Right lobe of liver (tissue), 6 donors: ENCODE measurements around the gene CDH23. TPM values are rescaled to one million over a fixed set of nuclear protein-coding genes. Genes with fewer than 3 reads are reported as not detected.

Experiments used
- ATAC-seq, 4 donors: fragments of 200-7000 bp; cut with Tn5 transposase; one replicate each; pipeline ENCODE4 v1.9.1; 2020; ENCODE audit warnings: mild to moderate bottlenecking in 4 of 4, moderate library complexity in 4 of 4
- DNase-seq, 3 donors: peaks; one replicate each; pipeline ENCODE4 v3.0.0-alpha.2; 2020
- H3K27ac ChIP-seq, 3 donors: fragments of 200-600 bp; one replicate each; pipeline ENCODE4 v1.8.0; 2022
- H3K27me3 ChIP-seq, 2 donors: fragments of 200-600 bp; one replicate each; pipeline ENCODE4 v1.8.0; 2022
- H3K36me3 ChIP-seq, 4 donors: fragments of 200-600 bp; sonication (generic) in 1 of 4; one replicate each; pipeline versions ENCODE4 v1.5.1 to v1.8.0; 2017 to 2022; ENCODE audit warnings: control low read depth in 1 of 4
- H3K4me1 ChIP-seq, 4 donors: fragments of 200-600 bp; sonication (generic) in 1 of 4; one replicate each; pipeline versions ENCODE4 v1.5.1 to v1.8.0; 2017 to 2022; ENCODE audit warnings: control low read depth in 1 of 4
- H3K4me3 ChIP-seq, 3 donors: fragments of 200-600 bp; one replicate each; pipeline ENCODE4 v1.8.0; 2022
- H3K9me3 ChIP-seq, 4 donors: fragments of 200-600 bp; sonication (generic) in 1 of 4; one replicate each; pipeline versions ENCODE4 v1.5.1 to v1.8.0; 2017 to 2022; ENCODE audit warnings: control low read depth in 1 of 4
- CTCF ChIP-seq, 4 donors: fragments of 200-600 bp in 3 of 4; fragments of 450-650 bp in 1 of 4; IDR thresholded peaks; one replicate each; pipeline versions ENCODE4 v1.5.1 to v1.8.0; 2016 to 2022; ENCODE audit warnings: antibody characterized with exemption in 4 of 4, mild to moderate bottlenecking in 2 of 4
- POLR2A ChIP-seq: fragments of 450-650 bp; IDR thresholded peaks from one replicate; pipeline ENCODE4 v1.6.1; 2017; ENCODE audit warnings: antibody characterized with exemption, mild to moderate bottlenecking
- WGBS: methylation state at CpG from one replicate; pipeline ENCODE4 v1.1.6; 2018; ENCODE audit warnings: low coverage, low lambda C conversion rate; ENCODE audit not compliant: insufficient coverage; ENCODE audit errors: missing lambda C conversion rate; 5-methylcytosine and 5-hydroxymethylcytosine counted together
- intact Hi-C, 2 donors: fragments of 100-400 bp; cut with DNase I; formaldehyde crosslinking; loops; one replicate each; pipeline versions ENCODE4 v1.11.2 to v1.14.1; 2022
- total RNA-seq, 6 experiments: library from RNA; depleted of rRNA in 2 of 6; stranded (reverse); fragments of >200 nt in 2 of 6; fragmentation: NEBNext Ultra II Directional in 3 of 6; extraction: Animal tissue kit (Norgen Biotek cat#: 25700) in 3 of 6; gene quantifications; one replicate each; pipeline versions ENCODE4 v1.1.0 to v1.2.4, GENCODE V29; 2016 to 2023
- donor health status: DM: no; HTN: yes; CAD: no.
- donor health status: DM: no; HTN: no; CAD: no.
- donor health status: DM: no; HTN: no; CAD: no.
- donor health status: DM: no; HTN: yes; CAD: no.
- donor health status: DM: no; HTN: yes; CAD: no.

Gene CDH23
- total RNA-seq, 6 experiments from 2014 or later = 3.3 to 19.7 (median 6.3) TPM

DNA sequence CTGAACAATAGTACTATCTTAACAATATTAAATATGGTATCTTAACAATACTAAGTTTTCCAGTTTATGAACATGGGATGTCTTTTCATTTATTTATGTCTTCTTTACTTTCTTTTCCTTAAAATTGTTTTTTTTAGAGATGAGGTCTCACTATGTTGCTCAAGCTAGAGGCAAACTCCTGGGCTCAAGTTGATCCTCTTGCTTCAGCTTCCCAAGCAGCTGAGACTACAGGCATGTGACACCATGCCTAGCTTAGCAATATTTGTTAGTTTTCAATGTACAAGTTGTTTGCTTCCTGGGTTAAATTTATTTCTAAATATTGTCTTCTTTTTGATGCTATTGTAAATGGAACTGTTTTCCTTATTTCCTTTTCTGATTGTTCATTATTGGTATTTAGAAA is 16.9 kb downstream of the CDH23 start:
- ATAC-seq (no peak), DNase-seq (no peak)
- Histone ChIP-seq H3K4me3 (no peak overlapping the region), H3K27me3 (no peaks in the 10 kb centered on the region), H3K9me3 (peaks cover 0 to 6% (median 3%) of the 10 kb centered on the region in 4 donors), H3K27ac (no peak overlapping the region), H3K36me3 (no peaks in the 10 kb centered on the region), H3K4me1 (no peaks in the 10 kb centered on the region)
- TF ChIP-seq POLR2A (no peak), CTCF (IDR thresholded peaks at IDR 0.05) (no peak)
- intact Hi-C loops = no loop called here

DNA sequence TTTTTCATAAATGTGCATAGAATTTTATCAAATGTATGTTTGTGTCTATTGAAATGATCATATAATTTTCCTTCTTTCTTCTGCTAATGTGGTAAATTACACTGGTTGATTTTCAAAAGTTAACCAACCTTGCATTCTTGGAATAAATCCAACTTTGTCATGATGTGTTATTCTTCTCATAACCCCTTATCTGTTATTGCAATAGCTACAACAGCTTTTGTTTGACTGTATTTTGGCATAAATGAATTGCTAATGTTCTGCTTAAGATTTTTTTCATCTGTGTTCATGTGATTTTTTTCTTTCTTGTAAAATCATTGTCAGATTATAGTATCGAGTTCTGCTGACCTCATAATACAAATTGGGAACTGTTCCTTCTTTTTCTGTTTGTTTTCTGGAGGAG is 17.6 kb downstream of the CDH23 start:
- DNase-seq = no peak
- TF ChIP-seq CTCF (IDR thresholded peaks at IDR 0.05) (no peak), POLR2A (no peak)
- intact Hi-C loops = no loop called here
- no peaks in the 10 kb centered on the region for H3K4me1 ChIP-seq
- H3K27ac ChIP-seq = no peak overlapping the region
- peaks cover 0 to 6% (median 3%) of the 10 kb centered on the region in 4 donors for H3K9me3 ChIP-seq
- H3K27me3 ChIP-seq = no peaks in the 10 kb centered on the region
- H3K4me3 ChIP-seq = no peak overlapping the region
- WGBS = 53% methylated on average over 1 of the region's 1 CpG
- H3K36me3 ChIP-seq = no peaks in the 10 kb centered on the region
- ATAC-seq = no peak

DNA sequence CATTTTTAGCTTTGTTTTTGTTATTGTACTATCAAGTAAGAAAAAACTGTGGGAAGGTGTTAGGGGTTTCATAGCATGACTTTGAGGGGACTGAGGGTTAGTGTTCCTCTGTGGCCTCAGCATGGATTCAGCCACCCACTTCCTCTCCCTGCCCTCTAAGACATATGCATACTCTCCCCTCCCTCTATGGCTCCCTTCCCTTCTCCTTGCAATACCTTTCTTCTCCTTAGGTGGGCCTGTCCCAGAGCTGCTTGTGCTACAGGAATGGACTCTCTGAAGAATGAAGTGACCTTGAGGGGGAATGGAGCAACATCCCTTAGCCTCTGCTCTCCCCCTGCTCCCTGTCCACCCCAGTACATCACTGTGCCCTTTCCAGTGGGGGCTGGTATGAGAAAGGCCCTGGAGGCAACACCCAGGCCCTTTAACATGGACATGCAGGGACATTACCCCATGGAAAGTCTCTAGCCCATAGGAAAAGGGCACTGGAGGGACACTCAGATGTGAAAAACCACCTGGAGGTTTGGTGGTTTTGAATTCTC is 22.4 kb downstream of the CDH23 start:
- Histone ChIP-seq H3K9me3 (no peaks in the 10 kb centered on the region), H3K36me3 (no peaks in the 10 kb centered on the region), H3K4me3 (no peak overlapping the region), H3K27ac (no peak overlapping the region), H3K27me3 (no peaks in the 10 kb centered on the region), H3K4me1 (no peaks in the 10 kb centered on the region)
- DNase-seq = peak in 1 of 3 donors; percentile 15
- TF ChIP-seq CTCF (IDR thresholded peaks at IDR 0.05) (no peak), POLR2A (no peak)
- intact Hi-C loops = no loop called here
- ATAC-seq = no peak

DNA sequence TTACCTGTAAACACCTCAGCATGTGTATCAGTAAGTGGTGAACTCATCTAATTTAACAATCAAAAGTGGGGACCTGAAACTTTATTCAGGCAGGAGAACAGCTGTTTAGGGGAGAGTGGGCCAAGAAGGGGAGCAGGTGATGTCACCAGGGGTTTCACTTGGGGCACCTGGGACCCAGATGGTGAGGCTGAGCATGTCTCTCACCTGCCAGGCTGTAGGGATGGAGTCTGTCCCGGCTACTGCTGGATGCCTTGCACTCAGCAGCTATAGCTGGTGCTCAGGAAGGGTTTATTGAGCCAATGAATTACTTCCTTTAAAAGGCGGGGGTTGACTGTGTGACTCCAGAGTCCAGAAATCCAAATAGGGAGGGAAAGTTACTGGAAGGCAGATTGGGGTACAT is 23.0 kb downstream of the CDH23 start:
- intact Hi-C loops = no loop called here
- no peak for DNase-seq
- no peaks in the 10 kb centered on the region for H3K4me1 ChIP-seq
- TF ChIP-seq CTCF (IDR thresholded peaks at IDR 0.05) (no peak), POLR2A (no peak)
- H3K4me3 ChIP-seq = no peak overlapping the region
- no peaks in the 10 kb centered on the region for H3K36me3 ChIP-seq
- H3K27me3 ChIP-seq = no peaks in the 10 kb centered on the region
- WGBS = 95% methylated on average over 2 of the region's 2 CpGs
- no peak overlapping the region for H3K27ac ChIP-seq
- ATAC-seq = no peak
- H3K9me3 ChIP-seq = no peaks in the 10 kb centered on the region

GRCh38 chr10:71421075-71421434 is 24.3 kb downstream of the CDH23 start:
- intact Hi-C loops = no loop called here
- H3K27ac ChIP-seq = no peak overlapping the region
- H3K4me1 ChIP-seq = no peaks in the 10 kb centered on the region
- no peak overlapping the region for H3K4me3 ChIP-seq
- TF ChIP-seq CTCF (IDR thresholded peaks at IDR 0.05) = no peak
- no peak for TF ChIP-seq POLR2A
- ATAC-seq (no peak), DNase-seq (peak in 1 of 3 donors; percentile 21)
- H3K36me3 ChIP-seq = no peaks in the 10 kb centered on the region
- no peaks in the 10 kb centered on the region for H3K27me3 ChIP-seq
- no peaks in the 10 kb centered on the region for H3K9me3 ChIP-seq
- 65% methylated on average over 2 of the region's 4 CpGs for WGBS
